GM12891 (cell line): Measurements from ENCODE around the gene STK16.

Experiments used
- PAX5 ChIP-seq: IDR thresholded peaks from 2 replicates; pipeline ENCODE4 v1.6.1; 2011; ENCODE audit warnings: low read length, moderate library complexity, mild to moderate bottlenecking; ENCODE audit not compliant: insufficient read depth, severe bottlenecking
- POLR2A ChIP-seq: IDR thresholded peaks from 2 replicates; pipeline ENCODE4 v1.6.1; 2011; ENCODE audit warnings: low read depth, low read length, control low read depth
- POLR2AphosphoS5 ChIP-seq: IDR thresholded peaks from 2 replicates; pipeline ENCODE4 v1.6.1; 2011; ENCODE audit warnings: low read depth, low read length, control low read depth
- SPI1 ChIP-seq: IDR thresholded peaks from 2 replicates; pipeline ENCODE4 v1.6.1; 2011; ENCODE audit warnings: low read depth, low read length, control low read depth
- TAF1 ChIP-seq: IDR thresholded peaks from 2 replicates; pipeline ENCODE4 v1.6.1; 2011; ENCODE audit warnings: low read depth, low read length, control low read depth

GRCh38 chr2:219213026-219213415, 32.3 kb upstream of the STK16 start:
- TF ChIP-seq POLR2A (no peak), SPI1 (no peak), TAF1 (no peak), POLR2AphosphoS5 (no peak), PAX5 (no peak)
